SK-N-MC (cell line): ENCODE data around the gene MND1.

Experiments used
- EZH2 ChIP-seq: fragments of 200-600 bp; sonication (generic); IDR thresholded peaks from one replicate; pipeline ENCODE4 v1.6.1; 2017; ENCODE audit warnings: antibody characterized with exemption
- POLR2AphosphoS5 ChIP-seq: IDR thresholded peaks from 2 replicates; pipeline ENCODE4 v1.6.1; 2012; ENCODE audit warnings: mild to moderate bottlenecking, low read depth, low read length, borderline replicate concordance

- no peak; the same call in 1 of the 2 replicates for TF ChIP-seq POLR2AphosphoS5
- no peak for TF ChIP-seq EZH2
These were observed 30.0 kb downstream of the MND1 start for GRCh38 chr4:153374442-153374841.
